ENCODE data around the gene FAM217B.

FAM217B gene

DNA sequence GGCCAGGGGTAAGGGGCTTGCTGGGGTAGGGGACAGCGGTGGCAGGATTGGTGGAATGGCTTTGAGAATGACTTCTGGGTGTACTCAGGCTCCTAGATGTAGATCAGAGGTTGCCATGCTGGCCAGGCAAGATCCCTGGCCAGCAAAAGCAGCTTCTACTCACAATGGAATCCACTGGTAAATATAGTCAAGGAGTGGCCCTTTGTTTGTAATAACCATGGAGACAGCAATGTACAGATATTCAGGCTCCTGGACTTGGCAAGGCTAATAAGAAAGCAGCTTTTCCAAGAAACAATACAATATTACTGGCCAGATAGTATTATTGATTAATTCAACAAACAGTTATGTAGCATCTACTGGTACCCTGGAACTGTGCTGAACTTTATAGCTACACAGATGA lies 55.9 kb downstream of the FAM217B start:
- DNase-seq (ENCODE audit: low read depth): no peak
- no peak for TF ChIP-seq CTCF (IDR thresholded peaks at IDR 0.05; ENCODE audit: control insufficient read depth, extremely low read depth, insufficient read depth)
- H3K4me3 ChIP-seq (ENCODE audit: low read depth, low read length): no peak overlapping the region

DNA sequence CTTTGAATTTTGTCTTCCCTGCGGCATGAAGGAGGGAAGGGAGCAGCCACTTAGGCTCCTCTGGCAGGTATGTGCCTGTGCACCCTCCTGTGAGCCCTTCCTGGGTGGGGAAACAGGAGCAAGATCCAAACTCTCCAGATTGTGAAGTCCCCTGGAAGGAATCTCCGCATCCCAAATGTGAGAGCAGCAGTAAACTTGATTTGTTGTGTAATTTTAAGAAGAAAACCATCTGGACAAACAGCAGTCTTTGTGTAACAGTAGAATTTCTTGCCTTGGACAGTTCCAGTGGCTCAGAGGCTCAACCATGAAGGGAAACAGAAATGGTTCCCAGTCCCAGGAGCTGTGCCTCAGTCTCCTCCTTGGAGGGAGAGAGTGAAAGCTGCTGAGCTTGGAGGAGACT lies 57.7 kb downstream of the FAM217B start:
- DNase-seq (ENCODE audit: low read depth): no peak
- no peak overlapping the region for H3K4me3 ChIP-seq (ENCODE audit: low read depth, low read length)
- TF ChIP-seq CTCF (IDR thresholded peaks at IDR 0.05; ENCODE audit: control insufficient read depth, extremely low read depth, insufficient read depth): no peak
